HL-60 (cell line): ENCODE measurements around the gene TOMM40.

Source experiments
- DNase-seq, 2 experiments: peaks; one replicate each; pipeline ENCODE4 v3.0.0-alpha.2; 2010 to 2020; ENCODE audit warnings: low read depth in 1 of 2, low spot score in 1 of 2
- H3K27ac ChIP-seq: fragments of 250-450 bp; sonication (Bioruptor Pico); replicated peaks from 2 replicates; pipeline ENCODE4 v1.5.1; 2020; ENCODE audit warnings: mild to moderate bottlenecking, moderate library complexity
- H3K27me3 ChIP-seq: fragments of 250-450 bp; sonication (Bioruptor Pico); 2 replicates; pipeline ENCODE4 v1.5.1; 2021; ENCODE audit warnings: mild to moderate bottlenecking, moderate library complexity; ENCODE audit not compliant: insufficient read depth, poor library complexity, severe bottlenecking
- H3K4me3 ChIP-seq: replicated peaks from 2 replicates; pipeline ENCODE4 v1.5.1; 2011; ENCODE audit warnings: mild to moderate bottlenecking, control low read depth, low read length; ENCODE audit not compliant: insufficient read depth
- GABPA ChIP-seq: IDR thresholded peaks from 2 replicates; pipeline ENCODE4 v1.6.1; 2012; ENCODE audit warnings: low read depth
- POLR2AphosphoS5 ChIP-seq: IDR thresholded peaks from 2 replicates; pipeline ENCODE4 v1.6.1; 2012; ENCODE audit warnings: low read depth
- SPI1 ChIP-seq: IDR thresholded peaks from 2 replicates; pipeline ENCODE4 v1.6.1; 2012; ENCODE audit warnings: low read depth, mild to moderate bottlenecking, borderline replicate concordance
- TF ChIP-seq, protein P1 (sequence below): IDR thresholded peaks from one replicate; pipeline ENCODE4 v1.5.1; 2011; ENCODE audit warnings: low read length, control low read depth, inconsistent platforms; ENCODE audit not compliant: insufficient read depth
- TF ChIP-seq, protein P2 (sequence below): IDR thresholded peaks from 2 replicates; pipeline ENCODE4 v1.6.1; 2012; ENCODE audit warnings: low read depth; ENCODE audit not compliant: insufficient replicate concordance

The TOMM40 gene

DNA sequence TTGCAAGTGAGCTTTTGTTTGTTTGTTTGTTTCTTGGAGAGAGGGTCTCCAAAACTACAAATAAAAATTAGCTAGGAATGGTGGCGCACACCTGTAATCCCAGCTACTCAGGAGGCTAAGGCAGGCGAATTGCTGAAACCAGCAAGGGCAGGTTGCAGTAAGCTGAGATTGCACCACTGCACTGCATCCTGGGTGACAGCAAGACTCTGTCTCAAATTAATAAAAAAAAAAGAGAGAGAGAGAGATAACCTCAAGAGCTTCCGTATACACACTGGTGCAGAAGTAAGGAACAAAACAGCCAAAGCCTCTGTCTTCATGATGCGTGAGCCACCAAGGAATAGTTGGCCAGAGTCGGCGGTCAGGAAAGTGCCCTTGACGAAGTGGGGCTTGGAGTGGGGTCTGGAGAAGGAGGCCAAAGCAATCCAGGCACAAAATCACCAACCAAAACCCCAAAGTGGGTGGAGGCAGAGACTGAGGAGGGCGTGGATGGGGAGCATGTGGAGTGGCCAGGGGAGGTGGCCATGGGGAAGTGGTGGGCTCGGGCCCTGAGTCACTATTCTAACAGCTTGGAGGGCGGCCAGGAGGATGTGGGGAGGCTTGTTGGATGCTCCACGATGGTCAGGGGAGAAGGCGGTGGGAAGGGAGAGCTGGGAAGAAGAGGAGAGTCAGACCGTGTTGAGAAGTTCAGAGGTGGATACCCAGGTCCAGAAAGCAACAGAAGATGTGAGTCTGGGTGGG lies 21.2 kb upstream of the TOMM40 start:
- peak; percentile 75 to 80 for DNase-seq
- peak; percentile 57; the same call in 1 of the 2 replicates for TF ChIP-seq SPI1
- TF ChIP-seq GABPA, result no peak

DNA sequence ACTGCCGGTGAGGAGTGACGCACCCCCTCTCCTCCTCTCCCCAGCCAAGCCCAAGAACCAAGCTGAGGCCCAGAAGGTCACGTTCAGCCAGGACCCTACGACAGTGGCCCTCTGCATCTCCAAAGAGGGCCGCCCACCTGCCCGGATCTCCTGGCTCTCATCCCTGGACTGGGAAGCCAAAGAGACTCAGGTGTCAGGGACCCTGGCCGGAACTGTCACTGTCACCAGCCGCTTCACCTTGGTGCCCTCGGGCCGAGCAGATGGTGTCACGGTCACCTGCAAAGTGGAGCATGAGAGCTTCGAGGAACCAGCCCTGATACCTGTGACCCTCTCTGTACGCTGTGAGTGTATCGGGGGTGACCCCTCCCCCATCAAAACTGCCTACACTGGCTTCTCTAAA lies 19.2 kb upstream of the TOMM40 start:
- Histone ChIP-seq H3K27ac (no peak overlapping the region), H3K27me3 (no peaks in the 10 kb centered on the region), H3K4me3 (no peak overlapping the region)
- no peak for DNase-seq
- TF ChIP-seq, protein P1, sequence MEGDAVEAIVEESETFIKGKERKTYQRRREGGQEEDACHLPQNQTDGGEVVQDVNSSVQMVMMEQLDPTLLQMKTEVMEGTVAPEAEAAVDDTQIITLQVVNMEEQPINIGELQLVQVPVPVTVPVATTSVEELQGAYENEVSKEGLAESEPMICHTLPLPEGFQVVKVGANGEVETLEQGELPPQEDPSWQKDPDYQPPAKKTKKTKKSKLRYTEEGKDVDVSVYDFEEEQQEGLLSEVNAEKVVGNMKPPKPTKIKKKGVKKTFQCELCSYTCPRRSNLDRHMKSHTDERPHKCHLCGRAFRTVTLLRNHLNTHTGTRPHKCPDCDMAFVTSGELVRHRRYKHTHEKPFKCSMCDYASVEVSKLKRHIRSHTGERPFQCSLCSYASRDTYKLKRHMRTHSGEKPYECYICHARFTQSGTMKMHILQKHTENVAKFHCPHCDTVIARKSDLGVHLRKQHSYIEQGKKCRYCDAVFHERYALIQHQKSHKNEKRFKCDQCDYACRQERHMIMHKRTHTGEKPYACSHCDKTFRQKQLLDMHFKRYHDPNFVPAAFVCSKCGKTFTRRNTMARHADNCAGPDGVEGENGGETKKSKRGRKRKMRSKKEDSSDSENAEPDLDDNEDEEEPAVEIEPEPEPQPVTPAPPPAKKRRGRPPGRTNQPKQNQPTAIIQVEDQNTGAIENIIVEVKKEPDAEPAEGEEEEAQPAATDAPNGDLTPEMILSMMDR, result no peak

More for the DNA sequence above, 21.2 kb upstream of the TOMM40 start:
- Histone ChIP-seq H3K27ac (peak overlapping the region; percentile 65), H3K4me3 (no peak overlapping the region), H3K27me3 (no peaks in the 10 kb centered on the region)

DNA sequence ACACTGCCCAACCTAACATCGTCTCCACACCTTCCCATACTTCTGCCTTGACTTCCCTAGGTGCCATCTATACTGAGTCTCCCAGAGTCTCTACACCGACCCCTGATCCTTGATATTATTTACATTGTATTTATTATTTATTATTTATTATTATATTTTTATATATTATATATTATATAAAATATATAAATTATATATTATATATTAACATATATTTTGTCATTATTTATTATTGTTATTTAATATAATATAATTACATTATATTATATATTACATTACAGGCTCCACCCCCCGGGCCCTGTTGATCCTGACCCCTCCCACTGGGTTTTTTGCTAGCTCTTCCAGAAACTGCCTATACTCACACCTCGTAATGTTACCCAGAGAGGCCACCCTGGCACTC lies 18.4 kb upstream of the TOMM40 start:
- no peak overlapping the region for H3K27ac ChIP-seq
- no peaks in the 10 kb centered on the region for H3K27me3 ChIP-seq
- H3K4me3 ChIP-seq, result no peak overlapping the region
- no peak for DNase-seq
- TF ChIP-seq POLR2AphosphoS5 (no peak), GABPA (no peak), SPI1 (no peak)
- TF ChIP-seq, protein P2, sequence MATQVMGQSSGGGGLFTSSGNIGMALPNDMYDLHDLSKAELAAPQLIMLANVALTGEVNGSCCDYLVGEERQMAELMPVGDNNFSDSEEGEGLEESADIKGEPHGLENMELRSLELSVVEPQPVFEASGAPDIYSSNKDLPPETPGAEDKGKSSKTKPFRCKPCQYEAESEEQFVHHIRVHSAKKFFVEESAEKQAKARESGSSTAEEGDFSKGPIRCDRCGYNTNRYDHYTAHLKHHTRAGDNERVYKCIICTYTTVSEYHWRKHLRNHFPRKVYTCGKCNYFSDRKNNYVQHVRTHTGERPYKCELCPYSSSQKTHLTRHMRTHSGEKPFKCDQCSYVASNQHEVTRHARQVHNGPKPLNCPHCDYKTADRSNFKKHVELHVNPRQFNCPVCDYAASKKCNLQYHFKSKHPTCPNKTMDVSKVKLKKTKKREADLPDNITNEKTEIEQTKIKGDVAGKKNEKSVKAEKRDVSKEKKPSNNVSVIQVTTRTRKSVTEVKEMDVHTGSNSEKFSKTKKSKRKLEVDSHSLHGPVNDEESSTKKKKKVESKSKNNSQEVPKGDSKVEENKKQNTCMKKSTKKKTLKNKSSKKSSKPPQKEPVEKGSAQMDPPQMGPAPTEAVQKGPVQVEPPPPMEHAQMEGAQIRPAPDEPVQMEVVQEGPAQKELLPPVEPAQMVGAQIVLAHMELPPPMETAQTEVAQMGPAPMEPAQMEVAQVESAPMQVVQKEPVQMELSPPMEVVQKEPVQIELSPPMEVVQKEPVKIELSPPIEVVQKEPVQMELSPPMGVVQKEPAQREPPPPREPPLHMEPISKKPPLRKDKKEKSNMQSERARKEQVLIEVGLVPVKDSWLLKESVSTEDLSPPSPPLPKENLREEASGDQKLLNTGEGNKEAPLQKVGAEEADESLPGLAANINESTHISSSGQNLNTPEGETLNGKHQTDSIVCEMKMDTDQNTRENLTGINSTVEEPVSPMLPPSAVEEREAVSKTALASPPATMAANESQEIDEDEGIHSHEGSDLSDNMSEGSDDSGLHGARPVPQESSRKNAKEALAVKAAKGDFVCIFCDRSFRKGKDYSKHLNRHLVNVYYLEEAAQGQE, result no peak
- TF ChIP-seq, protein P1, result no peak

DNA sequence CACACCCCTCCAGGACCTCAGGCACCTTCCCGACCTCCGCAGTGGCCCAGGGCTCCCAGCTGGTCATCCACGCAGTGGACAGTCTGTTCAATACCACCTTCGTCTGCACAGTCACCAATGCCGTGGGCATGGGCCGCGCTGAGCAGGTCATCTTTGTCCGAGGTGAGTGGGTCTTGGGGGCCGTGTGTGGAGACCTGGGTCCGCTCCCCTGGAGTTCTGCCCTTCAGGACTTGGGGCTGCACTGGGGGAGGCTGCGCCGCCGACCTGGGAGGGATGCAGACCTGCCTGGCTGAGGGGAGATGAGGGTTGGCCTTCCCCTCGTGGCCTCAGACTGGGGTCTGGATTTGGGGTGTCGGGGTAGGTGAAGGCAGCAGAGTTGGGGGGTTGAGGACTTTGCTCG lies 16.7 kb upstream of the TOMM40 start:
- DNase-seq, result no peak
- Histone ChIP-seq H3K4me3 (no peak overlapping the region), H3K27ac (no peak overlapping the region), H3K27me3 (no peaks in the 10 kb centered on the region)
- TF ChIP-seq, protein P2, result no peak
- TF ChIP-seq SPI1 (no peak), POLR2AphosphoS5 (no peak), GABPA (no peak)
- TF ChIP-seq, protein P1, result no peak
